T-helper 9 cell (primary cell): Measurements from ENCODE around the gene FAM114A1.

ENCODE experiments used
- DNase-seq: peaks from one replicate; pipeline ENCODE4 v3.0.0-alpha.2; 2020
- total RNA-seq, 2 donors: gene quantifications; one replicate each; lab custom pipeline; 2026; lab: John Stamatoyannopoulos, UW

FAM114A1 gene
- total RNA-seq: 0 to 0.70 reads per million in 2 donors

DNA sequence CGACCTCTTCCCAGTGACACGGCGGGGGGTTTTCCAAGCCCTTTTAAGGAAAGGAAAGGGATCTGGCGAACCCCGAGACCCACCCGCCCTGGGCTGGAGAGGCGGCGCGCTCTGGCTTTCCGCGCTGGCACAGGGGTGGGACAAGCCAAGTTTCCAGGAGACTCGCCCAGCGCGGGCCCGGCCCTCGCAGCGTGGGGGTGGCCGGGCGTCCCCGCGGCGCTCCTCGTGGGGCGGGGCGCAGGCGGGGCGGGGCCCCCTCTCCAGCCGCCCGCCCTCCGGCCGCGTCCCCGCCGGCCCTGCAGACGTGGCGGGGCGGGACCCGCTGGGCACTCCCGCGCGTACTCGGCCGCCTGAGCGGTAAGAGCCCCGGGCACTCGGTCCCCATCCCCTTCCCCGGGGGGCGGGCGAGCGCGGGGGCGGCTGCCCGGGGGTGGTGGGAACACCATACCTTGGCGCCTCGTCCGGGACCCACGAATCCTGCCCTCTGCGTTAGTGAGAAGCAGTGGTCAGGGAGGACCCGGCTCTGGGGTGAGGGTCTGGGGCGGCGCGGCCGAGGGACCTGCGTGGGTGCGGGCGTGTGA lies at the start of gene FAM114A1:
Gene FAM114A1 (plus strand): TSS at position 329 of the 581 bp plus-strand sequence. CDS start 10,273 bp downstream, outside the sequence.
- DNase-seq: peak; percentile 6

GRCh38 chr4:38818441-38818976 lies 49.1 kb upstream of the FAM114A1 start:
- no peak for DNase-seq

DNA sequence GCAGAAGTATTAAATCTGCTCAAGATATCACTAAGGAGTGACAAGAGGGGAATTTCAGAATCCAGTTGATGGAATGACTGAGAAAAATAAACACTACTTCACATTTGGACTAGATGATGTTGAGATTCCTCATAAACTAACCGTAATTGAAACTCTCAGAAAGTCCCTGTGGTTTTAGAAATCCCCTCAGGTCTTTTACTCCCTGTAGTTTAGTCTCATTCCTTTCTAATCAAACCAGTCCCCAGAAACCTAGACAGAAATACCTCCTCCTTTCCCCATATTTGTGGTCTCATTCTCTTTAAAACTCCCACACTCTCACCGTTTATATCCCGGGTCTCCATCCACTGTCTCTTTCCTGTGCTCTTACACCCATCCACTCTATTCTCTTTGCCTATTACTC lies 48.0 kb upstream of the FAM114A1 start:
- no peak for DNase-seq

DNA sequence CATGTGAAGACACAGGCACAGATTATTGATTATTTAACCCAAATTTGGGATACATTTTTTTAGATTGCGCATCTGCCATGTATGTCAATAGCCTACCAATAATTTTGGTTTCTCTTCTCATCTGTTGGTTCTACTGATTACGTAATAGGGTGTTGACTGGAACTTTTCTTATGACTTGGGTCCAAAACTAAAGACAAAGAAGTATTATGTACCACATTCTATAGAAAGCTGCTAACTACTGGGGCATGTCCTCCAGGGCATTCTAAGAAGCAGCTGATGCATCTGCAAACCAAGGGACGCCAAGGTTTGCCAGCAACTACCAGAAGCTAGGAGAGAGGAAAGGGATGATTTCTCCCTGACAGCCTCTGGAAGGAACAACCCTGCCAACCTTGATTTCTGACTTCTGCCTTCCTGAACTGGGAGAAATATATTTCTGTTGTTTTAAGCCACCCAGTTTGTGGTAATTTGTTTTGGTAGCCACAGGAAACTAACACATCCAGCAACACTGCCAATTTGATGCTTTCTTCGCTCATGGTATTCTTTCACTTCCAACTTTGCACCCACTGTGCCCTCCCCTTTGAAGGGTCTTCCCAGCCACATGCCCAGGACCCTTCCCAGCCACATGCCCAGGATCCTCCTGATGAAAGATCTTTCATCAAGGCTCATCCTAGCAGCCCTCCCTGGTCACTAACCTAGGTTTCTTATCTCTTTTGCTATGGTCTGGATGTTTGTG lies 47.1 kb upstream of the FAM114A1 start:
- DNase-seq: no peak

DNA sequence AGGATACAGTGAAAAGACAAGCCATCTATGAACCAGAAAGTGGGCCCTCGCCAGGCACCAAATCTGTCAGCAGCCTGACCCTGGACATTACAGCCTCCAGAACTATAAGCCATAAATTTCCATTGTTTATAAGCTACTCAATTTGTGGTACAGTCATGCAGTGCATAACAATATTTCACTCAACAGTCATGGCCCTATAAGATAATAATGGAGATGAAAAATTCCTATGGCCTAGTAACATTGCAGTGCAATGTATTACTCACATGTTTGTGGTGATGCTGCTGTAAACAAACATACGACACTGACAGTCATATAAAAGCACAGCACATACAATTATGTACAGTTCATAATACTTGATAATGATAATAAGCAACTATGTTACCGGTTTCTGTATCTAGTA lies 45.9 kb upstream of the FAM114A1 start:
- DNase-seq: no peak

- DNase-seq: no peak
These were observed 44.8 kb upstream of the FAM114A1 start for GRCh38 chr4:38822748-38823303.

- no peak for DNase-seq
These were observed 43.8 kb upstream of the FAM114A1 start for GRCh38 chr4:38823766-38824165.

DNA sequence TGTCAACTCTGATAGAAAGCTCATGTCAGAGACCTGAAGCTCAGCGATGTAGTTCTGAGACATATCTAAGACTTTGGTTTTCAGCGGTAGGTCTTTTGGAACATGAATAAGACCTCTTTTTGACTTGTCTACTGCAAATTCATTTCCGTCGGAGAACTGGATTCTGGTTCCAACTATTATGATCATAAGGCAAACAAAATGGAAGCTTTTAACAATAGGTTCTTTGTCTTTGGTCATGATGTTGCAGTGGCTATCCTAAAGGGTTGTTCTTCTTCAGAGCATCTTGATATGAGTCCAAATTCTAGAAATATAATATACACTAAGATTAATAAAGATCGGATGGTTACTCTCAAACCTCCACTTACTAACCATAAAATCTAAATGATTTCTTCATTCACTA lies 38.4 kb upstream of the FAM114A1 start:
- no peak for DNase-seq

- no peak for DNase-seq
These were observed 36.0 kb upstream of the FAM114A1 start for GRCh38 chr4:38831653-38832052.

- no peak for DNase-seq
These were observed 35.4 kb upstream of the FAM114A1 start for GRCh38 chr4:38832206-38832605.

- no peak for DNase-seq
These were observed 34.7 kb upstream of the FAM114A1 start for GRCh38 chr4:38832624-38833528.

DNA sequence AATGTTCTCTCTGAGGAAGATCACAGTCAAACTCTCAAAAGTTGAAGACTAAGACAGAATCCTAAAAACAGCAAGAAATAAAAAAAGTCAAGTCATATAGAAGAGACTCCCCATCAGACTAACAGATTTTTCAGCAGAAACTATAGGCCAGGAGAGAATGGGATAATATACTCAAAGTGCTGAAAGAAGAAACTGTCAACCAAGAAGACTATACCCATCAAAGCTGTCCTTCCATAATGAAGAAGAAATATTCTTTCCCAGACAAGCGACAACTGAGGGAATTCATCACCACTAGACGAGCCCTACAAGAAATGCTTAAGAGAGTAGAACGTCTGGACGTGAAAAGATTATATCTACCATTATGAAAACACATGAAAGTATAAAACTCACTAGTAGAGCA lies 33.0 kb upstream of the FAM114A1 start:
- DNase-seq: no peak

- DNase-seq: no peak
These were observed 30.3 kb upstream of the FAM114A1 start for GRCh38 chr4:38837334-38837733.

DNA sequence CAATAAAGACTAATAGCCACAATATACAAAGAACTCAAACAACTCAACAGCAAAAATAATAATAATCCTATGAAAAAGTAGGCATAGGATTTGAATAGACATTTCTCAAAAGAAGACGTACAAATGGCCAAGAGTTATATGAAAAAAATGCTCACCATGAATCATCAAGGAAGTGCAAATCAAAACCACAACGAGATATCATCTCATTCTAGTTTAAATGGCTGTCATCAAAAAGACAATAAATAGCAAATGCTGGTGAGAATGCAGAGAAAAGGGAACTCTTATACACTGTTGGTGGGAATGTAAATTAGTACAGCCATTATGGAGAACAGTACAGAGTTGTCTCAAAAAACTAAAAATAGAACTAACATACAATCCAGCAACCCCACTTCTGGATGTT lies 29.8 kb upstream of the FAM114A1 start:
- no peak for DNase-seq

GRCh38 chr4:38842994-38843393 lies 24.6 kb upstream of the FAM114A1 start:
- no peak for DNase-seq

GRCh38 chr4:38846015-38846414 lies 21.6 kb upstream of the FAM114A1 start:
- DNase-seq: no peak

- DNase-seq: no peak
These were observed 12.1 kb upstream of the FAM114A1 start for GRCh38 chr4:38855466-38855865.

DNA sequence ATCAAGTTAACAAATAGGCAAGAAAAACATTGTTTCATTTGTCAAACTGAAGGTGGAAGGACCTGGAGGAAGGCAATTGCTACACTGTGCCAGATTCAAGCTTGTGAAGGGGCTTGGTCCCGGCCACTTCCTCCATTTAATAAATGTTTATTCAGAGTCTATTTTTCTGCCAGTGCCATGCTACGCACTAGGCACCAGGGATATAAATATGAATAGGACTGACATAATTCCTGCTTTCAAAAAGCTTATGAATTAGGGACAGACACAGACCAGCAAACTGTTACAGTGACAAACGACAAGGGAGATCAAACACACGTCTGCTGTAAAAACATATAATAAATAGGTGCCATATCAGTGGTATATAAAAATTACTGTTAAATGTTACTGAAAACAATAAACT lies 11.6 kb upstream of the FAM114A1 start:
- DNase-seq: no peak

- peak; percentile 57 for DNase-seq
These were observed 10.9 kb upstream of the FAM114A1 start, which contains the start of gene TLR6 for GRCh38 chr4:38856524-38857337. Gene TLR6 (minus strand): TSS chr4:38856817. CDS start chr4:38829473, 27,344 bp downstream.

DNA sequence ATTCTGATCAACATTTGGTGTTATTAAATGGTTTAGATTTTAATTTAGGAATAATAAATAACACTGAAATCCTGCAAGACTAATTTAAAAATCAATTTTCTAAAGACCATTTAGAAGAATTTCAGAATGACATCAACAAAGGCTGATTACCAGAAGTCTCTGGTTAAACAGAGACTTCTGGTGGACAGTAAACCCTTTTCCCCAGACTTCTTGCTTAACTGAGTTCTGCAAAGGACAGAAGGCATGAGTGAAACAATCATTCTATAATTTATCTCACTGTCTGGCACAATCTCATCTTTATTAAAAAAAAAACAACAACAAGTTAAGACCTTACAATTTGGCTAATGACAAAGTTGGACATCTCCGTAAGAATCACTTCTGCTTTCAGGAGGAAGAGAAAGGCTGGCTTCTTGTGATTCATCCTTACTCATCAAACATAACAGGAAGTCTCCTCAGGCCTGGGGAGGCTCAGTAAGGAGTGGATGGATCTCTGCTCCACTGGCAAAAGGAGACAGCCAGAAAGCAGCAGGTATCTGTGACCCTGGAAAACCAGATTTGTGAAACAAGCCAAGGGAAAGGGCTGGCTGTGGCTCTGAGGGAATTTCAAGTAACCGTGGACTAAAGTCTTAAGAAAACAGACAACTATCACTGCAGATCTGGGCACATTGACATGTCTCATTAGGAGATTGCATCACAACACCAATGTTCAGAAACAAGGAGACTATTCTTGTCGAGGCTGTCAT lies 10.1 kb upstream of the FAM114A1 start:
- no peak for DNase-seq

GRCh38 chr4:38858097-38858420 lies 9.5 kb upstream of the FAM114A1 start:
- DNase-seq: no peak
